HepG2 (cell line): ENCODE results near the gene GAS6.

Experiments used
- CBX5 ChIP-seq: sonication (generic); formaldehyde crosslinking; IDR thresholded peaks from 2 replicates; pipeline ENCODE4 v1.4.0; 2020; ENCODE audit warnings: missing genetic modification reagents, borderline replicate concordance
- CTCF ChIP-seq: sonication (generic); formaldehyde crosslinking; IDR thresholded peaks from 2 replicates; pipeline ENCODE4 v1.5.0; 2020; ENCODE audit warnings: mild to moderate bottlenecking, missing genetic modification reagents, moderate library complexity
- EZH2 ChIP-seq: conservative IDR thresholded peaks from 2 replicates; pipeline ENCODE4 v1.6.1; 2012; ENCODE audit warnings: mild to moderate bottlenecking, low read depth, low read length, moderate library complexity
- IKZF1 ChIP-seq: fragments of 450-650 bp; IDR thresholded peaks from 2 replicates; pipeline ENCODE4 v1.7.1; 2016
- NR1H2 ChIP-seq: sonication (generic); formaldehyde crosslinking; IDR thresholded peaks from 2 replicates; pipeline ENCODE4 v1.8.1; 2022; ENCODE audit warnings: low read depth, missing genetic modification reagents, borderline replicate concordance
- POLR2A ChIP-seq, 2 experiments: IDR thresholded peaks; 2 replicates each; pipeline ENCODE4 v1.6.1; 2011; ENCODE audit warnings: low read depth in 2 of 2, low read length in 2 of 2, mild to moderate bottlenecking in 1 of 2, moderate library complexity in 1 of 2; ENCODE audit not compliant: insufficient read depth in 1 of 2
- POLR2AphosphoS5 ChIP-seq: IDR thresholded peaks from 2 replicates; pipeline ENCODE4 v1.6.1; 2012; ENCODE audit warnings: low read depth, low read length
- POLR2G ChIP-seq: fragments of 200-400 bp; formaldehyde crosslinking; IDR thresholded peaks from 2 replicates; pipeline ENCODE4 v1.6.1; 2018; ENCODE audit warnings: mild to moderate bottlenecking, low read depth, low read length, moderate library complexity
- SUZ12 ChIP-seq: fragments of 150-350 bp; IDR thresholded peaks from 2 replicates; pipeline ENCODE4 v1.6.1; 2014; ENCODE audit warnings: low read depth, low read length
- YY1 ChIP-seq: IDR thresholded peaks from 2 replicates; pipeline ENCODE4 v1.6.1; 2011; ENCODE audit warnings: low read length, low read depth, moderate library complexity, mild to moderate bottlenecking; ENCODE audit not compliant: insufficient read depth, insufficient replicate concordance
- ZNF121 ChIP-seq: sonication (generic); formaldehyde crosslinking; IDR thresholded peaks from 2 replicates; pipeline ENCODE4 v1.5.0; 2020; ENCODE audit warnings: mild to moderate bottlenecking, missing genetic modification reagents
- ZNF276 ChIP-seq: sonication (generic); formaldehyde crosslinking; IDR thresholded peaks from 2 replicates; pipeline ENCODE4 v1.4.0; 2020; ENCODE audit warnings: mild to moderate bottlenecking, low read depth, missing genetic modification reagents
- ZSCAN30 ChIP-seq: sonication (generic); formaldehyde crosslinking; IDR thresholded peaks from 2 replicates; pipeline ENCODE4 v1.5.0; 2020; ENCODE audit warnings: mild to moderate bottlenecking, missing genetic modification reagents

GRCh38 chr13:113849546-113849945, 14.3 kb downstream of the GAS6 start:
- TF ChIP-seq ZNF121 (CRISPR knock-in tag) (no peak), ZSCAN30 (CRISPR knock-in tag) (no peak), POLR2A (IDR thresholded peaks at IDR 0.05; ENCODE audit: insufficient read depth in 1 of 2, low read depth in 2 of 2, low read length in 2 of 2) (no peak), SUZ12 (no peak), YY1 (no peak), ZNF276 (CRISPR knock-in tag) (no peak), CTCF (CRISPR knock-in tag) (no peak), NR1H2 (CRISPR knock-in tag) (no peak), POLR2G (no peak), IKZF1 (no peak), CBX5 (CRISPR knock-in tag) (no peak), POLR2AphosphoS5 (no peak), EZH2 (no peak)
